HG02870 (cell line): ENCODE results near the gene IL4I1.
A peak's percentile ranks its signal among the peaks of the same experiment; 100 is the strongest.
"Not testable (repeated sequence)": the region's sequence is repeated elsewhere in the genome, so short reads cannot be mapped to it uniquely, and the experiment has no call there.

Source experiments
- ATAC-seq: cut with Tn5 transposase; IDR thresholded peaks from one replicate; pipeline ENCODE4 v1.9.1; 2021; ENCODE audit warnings: mild to moderate bottlenecking, moderate library complexity; ENCODE audit not compliant: unreplicated experiment

The IL4I1 gene, protein sequence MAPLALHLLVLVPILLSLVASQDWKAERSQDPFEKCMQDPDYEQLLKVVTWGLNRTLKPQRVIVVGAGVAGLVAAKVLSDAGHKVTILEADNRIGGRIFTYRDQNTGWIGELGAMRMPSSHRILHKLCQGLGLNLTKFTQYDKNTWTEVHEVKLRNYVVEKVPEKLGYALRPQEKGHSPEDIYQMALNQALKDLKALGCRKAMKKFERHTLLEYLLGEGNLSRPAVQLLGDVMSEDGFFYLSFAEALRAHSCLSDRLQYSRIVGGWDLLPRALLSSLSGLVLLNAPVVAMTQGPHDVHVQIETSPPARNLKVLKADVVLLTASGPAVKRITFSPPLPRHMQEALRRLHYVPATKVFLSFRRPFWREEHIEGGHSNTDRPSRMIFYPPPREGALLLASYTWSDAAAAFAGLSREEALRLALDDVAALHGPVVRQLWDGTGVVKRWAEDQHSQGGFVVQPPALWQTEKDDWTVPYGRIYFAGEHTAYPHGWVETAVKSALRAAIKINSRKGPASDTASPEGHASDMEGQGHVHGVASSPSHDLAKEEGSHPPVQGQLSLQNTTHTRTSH

DNA sequence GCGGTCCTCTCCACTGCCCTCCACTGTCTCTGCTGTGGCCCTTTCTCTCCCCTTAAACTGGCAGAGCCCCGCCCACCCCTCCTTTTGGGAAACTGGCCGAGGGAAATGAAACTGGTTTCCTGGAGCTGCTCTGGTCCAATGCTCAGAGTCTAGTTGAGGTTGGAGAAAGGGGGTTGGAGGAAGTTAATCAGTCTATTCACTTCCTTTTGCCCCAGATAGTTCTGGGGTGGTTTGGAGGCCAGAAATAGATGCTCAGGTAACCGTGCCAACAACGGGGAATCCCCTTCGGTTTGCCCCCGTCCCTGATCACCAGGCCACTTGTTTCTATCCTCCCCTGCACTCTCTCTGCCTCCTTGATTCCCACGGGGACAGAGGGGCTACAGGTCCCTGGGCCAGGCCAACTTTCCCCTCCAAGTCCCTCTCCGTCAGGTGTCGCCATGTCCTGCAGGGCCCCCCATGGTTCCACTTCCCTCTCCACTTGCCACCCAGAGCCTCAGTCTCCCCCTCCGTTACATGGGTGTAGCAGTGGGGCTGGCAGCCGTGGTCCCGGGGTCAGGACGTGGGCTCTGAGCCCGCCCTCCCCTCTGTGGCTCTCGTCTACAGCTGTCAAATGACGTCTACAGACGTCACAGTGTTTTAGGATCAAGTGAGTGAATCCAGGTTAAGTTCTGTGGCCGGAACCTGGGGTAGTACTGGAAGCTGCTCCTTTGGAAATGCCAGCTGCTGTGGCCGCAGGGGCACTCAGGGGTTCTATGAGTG, at the start of gene IL4I1:
Gene IL4I1 (minus strand): TSS at position 25 of the 759 bp plus-strand sequence. CDS start 727 bp downstream, outside the sequence.
- peak; percentile 32 for ATAC-seq

DNA sequence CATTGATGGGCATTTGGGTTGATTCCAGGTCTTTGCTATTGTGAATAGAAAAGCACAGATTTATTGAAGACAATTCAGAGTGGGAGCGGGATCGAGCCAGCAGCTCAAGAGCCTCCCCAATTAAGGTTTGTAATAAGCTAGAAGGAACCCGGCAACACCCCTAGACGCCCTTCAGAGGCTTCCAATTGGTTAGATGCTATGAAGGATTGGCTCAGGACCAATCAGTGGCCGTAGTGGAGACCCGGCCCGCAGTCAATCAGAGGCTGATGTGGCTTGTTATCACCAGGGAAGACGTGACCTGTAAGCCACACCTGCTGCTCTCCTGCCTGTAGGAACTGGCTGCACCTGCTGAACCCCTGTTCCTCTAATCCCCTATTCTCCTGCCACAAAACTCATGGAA, 49.7 kb upstream of the IL4I1 start:
- no peak for ATAC-seq

DNA sequence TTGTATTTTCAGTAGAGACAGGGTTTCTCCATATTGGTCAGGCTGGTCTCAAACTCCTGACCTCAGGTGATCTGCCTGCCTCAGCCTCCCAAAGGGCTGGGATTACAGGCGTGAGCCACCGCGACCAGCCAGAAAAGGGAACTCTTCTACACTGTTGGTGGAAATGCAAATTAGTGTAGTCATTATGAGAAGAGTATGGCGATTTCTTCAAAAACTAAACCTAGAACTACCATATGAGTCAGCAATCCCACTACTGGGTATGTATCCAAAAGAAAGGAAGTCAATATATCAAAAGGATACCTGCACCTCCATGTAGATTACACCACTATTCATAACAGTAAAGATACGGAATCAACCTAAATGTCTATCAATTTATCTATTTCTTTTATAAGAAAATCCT, 47.9 kb upstream of the IL4I1 start:
- ATAC-seq = not testable (repeated sequence)

DNA sequence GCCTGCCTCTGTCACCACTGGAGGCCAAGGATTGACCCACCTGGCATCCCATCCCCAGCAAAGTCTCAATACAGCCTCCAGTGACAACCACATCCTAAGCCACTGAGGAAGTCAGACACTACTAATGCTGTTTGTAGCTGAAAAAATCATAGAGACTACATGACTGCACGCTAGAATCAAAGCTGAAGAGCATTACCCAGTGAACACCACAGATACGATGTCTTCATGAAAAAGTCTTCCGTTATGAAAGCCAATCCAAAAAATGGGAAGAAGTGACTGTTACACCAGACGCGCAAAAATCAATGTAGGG, 43.8 kb upstream of the IL4I1 start:
- ATAC-seq = no peak

DNA sequence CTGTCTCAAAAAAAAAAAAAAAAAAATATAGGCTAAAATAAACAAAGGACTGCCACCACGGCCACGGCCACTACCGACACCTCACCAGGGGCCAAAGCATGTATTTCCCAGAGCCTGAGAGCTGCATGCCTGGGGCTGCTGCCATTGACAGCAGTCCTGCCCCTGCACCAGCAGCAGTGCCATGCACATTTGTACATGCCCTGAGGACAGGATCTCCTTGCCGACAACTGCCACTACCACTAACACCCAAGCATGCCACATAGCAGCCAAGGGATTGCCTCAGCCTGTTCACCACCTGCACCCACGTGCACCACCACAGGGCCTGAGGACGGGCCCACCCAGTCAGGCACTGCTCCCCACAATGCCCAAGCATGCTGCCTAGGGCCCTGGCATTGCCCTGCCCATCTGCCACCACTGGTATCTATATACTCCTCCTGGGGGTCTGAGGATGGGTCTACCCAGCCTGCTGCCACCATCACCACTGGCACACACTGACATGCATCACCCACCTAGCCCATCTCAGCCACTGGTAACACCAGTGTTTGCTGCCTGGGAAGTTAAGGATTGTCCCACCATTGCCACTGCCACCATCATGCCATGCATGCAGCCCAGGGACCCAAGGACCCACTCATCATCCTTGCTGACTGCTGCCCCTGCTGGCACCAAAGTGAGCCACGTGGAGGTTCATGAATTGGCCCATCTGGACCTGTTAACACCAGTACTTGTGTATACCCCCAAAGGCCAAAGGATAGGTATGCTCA, 43.2 kb upstream of the IL4I1 start:
- no peak for ATAC-seq

DNA sequence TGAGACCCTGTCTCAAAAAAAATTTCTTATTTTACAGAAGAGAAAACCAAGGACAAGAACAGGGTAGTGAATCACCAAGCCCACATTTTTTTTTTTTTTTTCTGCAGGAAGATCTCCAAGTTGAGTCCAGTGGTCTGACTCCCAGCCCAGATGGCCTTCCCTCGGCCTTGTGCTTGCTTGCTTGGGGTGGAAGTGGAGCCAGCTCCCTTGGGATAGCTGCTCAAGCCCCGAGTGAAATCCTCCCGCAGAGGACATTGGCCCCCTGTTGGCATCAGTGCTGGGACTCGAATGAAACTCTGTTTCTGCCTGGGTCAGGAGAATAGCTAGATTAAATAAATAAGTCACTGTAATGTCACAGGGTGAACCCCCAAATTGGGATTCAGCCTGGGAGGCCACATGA, 42.0 kb upstream of the IL4I1 start:
- no peak for ATAC-seq

DNA sequence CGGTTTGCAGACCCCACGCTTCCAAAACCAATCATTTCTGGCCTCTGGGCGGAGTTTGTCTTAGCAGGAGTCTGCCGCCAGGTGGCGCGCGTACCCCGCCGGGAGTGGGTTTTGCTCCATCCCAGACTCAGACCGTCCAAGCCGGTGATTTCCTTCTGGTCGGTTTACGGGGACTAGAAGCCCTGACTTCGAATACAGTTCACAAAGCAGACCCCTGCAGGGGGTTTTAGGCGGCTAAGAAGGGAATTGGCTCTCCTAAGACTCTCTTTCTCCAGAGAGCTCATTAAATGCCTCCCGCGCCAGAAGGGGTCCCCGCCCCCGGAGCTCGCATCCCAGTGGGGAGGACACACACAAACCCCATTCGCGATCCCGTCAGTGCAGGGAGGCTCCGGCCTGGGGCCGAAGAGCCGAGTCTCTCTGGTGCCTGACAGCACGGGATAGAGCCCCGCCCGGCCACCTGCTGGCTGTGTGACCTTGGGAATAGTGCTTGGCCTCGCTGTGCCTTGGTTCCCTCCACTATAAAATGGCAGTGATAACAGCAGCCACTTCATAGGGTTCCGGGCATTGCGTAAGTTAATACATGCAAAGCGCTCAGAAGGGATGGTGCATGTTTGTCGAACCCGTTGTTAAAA, 41.2 kb upstream of the IL4I1 start:
- no peak for ATAC-seq

DNA sequence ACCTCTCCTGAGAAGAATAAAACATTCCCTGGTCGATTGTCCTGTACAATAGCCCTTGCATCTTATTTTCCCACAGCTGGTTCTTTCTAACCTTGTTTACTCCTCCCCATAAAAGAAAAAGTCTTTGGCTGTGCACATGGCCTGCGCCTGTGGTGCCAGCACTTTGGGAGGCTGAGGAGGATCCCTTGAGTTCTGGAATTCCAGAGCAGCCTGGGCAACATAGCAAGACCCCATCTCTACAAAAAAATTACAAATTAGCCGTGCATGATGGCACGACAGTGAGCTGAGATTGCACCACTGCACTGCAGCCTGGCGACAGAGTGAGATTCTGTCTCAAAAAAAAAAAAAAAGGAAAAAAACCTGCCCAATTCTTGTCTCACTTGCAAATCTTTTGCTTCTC, 39.9 kb upstream of the IL4I1 start:
- no peak for ATAC-seq

DNA sequence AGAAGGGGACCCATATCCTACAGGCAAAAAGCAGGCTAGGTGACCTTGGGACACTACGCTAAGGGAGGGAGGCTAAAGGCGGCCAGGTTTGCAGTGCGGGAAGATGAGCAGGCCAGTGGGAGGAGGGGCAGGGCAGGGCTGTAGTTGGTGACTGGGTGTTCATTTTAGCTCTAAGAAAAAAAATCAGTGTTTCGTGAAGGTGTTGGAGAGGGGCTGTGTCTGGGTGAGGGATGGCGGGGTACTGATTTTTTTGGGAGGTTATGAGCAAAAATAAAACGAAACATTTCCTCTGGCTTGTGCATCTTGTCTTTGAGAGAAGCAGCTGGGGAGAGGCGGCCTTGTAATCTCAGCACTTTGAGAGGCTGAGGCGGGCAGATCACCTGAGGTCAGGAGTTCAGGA, 37.0 kb upstream of the IL4I1 start:
- ATAC-seq = no peak

DNA sequence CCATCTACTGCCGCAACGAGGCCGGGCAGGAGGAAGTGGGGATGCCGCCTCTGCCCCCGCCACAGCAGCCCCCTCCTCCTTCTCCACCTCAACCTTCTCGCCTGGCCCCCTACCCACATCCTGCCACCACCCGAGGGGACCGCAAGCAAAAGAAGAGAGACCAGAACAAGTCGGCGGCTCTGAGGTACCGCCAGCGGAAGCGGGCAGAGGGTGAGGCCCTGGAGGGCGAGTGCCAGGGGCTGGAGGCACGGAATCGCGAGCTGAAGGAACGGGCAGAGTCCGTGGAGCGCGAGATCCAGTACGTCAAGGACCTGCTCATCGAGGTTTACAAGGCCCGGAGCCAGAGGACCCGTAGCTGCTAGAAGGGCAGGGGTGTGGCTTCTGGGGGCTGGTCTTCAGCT, 36.0 kb upstream of the IL4I1 start:
- ATAC-seq = no peak

DNA sequence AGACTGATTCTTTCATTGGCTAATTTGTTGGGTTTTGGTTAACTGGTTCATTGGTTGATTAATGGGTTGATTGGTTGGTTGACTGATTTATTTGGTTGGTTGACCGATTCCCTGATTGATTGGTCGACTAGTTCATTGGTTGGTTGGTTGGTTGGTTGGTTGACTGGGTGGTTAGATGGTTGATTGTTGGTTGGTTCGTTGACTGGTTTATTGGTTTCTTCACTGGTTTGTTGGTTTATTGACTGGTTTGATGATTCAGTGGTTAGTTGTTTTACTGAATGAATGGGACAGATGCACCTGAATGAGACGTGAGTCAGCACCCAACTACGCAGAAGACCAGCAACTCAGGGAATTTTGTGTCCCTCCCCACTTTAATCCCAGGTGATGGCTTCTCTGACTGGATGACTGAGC, 35.4 kb upstream of the IL4I1 start:
- ATAC-seq = no peak

DNA sequence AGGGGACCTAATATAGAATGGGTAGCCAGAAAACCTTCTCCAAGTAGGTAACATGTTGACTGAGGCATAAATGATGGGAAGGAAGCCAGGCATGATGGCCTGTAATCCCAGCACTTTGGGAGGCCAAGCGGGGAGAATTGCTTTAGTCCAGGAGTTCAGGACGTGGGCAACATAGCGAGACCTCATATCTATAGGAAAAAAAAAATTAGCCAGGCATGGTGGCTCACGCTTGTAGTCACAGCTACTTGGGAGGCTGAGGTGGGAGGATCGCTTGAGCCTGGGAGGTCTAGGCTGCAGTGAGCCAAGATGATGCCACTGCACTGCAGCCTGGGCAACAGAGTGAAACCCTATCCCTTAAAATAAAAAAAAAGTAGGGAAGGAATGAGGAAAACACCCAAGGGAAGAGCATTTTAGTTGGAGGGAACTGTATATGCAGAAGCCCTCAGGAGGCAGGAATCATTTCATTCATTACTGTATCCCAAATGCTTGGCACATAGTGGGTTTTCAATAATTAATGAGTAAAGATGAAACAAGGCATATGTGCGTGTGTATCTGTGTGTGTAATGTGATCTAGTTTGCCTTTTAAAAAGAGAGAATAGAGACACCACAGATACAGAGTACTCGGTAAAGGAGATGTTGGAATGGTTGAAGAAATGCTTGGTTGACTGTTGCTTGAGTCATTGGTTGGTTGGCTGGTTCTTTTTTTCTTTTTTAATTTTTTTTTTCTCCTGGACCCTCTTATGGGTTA, 34.8 kb upstream of the IL4I1 start:
- ATAC-seq = no peak

DNA sequence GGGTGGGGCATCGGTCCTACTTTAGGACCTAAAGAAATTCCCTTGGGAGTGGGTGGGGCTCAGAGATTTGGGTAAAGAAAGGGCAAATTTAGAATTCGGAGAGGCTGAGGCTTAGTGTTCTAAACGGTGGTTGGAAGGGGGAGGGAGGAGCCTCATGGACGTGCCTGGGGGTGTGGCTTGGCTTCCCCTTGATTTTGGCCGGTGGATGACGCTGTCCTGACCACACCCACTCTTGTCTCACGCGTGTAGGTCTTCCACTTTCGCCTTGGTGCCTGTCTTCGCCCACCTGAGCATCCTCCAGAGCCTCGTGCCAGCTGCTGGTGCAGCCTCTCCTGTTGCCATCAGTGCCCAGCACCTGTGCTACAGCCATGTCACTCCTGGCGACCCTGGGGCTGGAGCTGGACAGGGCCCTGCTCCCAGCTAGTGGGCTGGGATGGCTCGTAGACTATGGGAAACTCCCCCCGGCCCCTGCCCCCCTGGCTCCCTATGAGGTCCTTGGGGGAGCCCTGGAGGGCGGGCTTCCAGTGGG, 33.9 kb upstream of the IL4I1 start:
- no peak for ATAC-seq

DNA sequence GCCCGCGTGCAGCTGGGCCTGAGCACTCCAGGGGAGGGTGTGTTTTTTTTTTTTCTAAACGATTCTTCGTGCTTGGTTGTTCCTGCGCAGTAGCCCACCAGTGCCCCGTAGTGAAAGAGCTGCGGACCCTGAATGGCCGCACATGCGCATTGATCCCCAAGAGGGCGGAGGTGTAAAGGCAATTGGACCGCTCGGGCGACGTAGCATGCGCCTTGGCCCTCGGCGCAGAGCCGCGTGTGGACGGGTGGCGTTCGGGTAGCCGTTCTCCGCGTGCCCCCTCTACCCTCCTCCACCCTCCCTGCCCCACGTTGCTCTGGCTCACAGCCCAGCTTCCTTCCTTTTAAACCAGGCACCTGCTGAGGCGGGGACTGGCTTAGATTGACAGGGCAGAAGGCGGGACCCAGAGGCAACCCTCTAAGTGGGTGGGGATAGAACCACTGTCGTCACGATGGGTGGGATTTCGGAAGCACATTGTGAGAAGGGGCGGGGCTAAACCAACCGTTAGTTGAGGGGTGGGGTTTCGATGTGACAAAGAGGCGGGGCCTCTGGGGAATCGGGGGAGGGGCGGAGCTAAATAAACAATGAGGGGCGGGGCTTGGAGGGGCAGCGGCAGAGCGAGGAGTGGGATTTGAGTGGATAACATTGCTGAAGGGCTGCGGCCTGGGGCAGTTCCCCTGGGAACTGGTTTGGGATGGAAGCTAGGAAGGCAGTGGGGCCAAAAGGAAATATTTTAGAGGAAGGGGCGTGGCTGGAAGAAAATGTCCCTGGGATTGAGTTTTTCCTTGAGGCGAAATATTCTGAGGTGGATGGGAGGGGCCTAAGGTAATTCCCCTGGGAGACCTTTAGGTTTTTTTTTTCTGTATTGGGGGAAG, 33.2 kb upstream of the IL4I1 start:
- ATAC-seq = peak; percentile 40

DNA sequence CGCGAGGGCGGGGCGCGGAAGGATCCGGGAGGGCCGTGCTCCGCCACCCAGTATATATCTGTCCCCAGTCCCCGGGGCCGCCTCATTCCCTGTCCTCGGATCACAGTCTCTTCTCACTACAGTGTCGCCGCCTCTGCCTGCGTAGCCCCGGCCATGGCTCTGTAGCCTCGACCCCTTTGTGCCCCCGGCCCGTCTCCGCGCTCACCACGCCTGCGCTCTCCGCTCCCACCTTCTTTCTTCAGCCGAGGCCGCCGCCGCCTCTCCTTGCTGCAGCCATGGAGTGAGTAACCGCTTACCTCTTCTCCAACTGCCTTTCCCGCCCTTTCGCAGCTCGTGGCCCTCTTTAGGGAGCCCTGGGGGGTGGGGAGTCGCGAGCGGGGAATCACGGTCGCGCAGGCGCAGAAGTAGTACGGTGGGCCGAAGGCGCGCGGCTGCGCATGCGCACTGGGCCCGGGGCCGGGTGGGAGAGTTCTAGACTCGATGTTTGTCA, 32.5 kb upstream of the IL4I1 start, which contains the start of the genes ATF5 and NUP62:
Gene ATF5 (plus strand): TSS at position 85 of the 490 bp plus-strand sequence. CDS start 1,646 bp downstream, outside the sequence.
Gene NUP62 (minus strand): TSS at position 384 of the 490 bp plus-strand sequence. CDS start 19,697 bp downstream, outside the sequence.
- ATAC-seq = peak; percentile 32

DNA sequence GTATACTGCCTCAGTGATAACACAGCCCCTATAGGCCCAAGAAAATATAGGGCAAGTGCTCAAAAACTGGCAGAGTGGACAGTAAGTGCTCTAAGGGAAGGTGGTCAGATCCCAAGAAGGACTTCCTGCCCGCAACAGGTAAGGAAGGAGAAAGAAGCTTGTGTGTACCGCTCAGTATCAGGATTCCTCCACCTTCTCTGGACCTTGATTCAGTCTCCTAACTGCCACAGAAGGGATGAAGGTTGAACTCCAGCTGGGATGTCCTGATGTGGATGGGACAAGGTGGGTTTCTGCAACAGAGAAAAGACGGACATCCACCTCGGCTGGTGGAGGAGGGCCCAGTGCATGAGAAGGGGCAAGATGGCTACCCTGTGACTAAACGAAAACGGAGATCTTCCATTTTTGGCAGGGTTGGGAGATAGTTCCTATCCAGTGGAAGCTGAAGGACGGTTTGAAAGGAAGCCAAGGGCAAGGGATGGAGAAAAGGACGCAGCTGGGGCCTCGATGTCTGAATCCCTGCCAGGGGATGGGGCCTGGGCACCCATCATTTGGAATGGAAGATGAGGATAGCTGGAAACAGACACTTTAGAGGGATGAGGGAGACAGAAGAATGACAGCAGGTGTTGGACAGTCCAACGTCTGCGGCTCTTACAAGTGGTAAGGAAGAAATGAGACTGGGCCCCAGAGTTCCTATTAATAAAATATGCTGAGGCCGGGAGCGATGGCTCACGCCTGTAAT, 31.0 kb upstream of the IL4I1 start:
- no peak for ATAC-seq

DNA sequence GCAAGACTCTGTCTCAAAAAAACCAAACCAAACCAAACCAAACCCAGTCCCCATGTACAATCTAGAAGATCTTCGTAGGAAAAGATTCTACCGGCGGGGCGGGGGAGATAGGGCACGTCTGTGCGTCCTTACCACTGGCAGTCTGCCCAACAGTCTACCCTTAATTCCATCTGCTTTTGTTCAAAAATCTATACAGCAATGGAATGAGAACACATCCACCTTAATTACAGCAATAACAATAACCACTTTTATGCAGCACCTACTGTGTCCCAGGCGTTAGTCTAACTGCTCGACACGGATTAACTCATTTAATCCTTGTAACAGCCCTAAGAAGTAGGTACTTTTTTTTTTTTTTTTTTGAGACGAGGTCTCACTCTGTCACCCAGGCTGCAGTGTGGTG, 29.8 kb upstream of the IL4I1 start:
- no peak for ATAC-seq

DNA sequence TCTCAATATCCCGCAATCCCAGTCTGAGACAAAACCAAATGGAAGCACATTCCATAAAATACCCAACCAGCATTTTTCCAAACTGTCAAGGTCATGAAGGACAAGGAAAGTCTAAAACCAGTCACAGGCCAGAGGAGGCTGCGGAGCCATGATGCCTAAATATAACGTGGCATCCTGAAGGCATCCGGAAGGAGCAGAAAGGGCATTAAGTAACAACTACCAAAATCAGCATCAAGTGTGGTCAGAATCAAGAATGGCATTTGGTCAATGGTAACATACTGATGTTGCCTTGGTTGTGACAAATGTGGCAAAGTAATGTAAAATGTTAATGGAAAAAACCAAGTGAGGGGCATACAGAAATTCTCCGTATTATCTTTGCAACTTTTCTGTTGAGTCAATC, 28.8 kb upstream of the IL4I1 start:
- no peak for ATAC-seq
